Activated CD4-positive, alpha-beta T cell treated with anti-CD3 and anti-CD28 coated beads for 36 hours (primary cell): ENCODE data around the gene PSMB8. TPM values are rescaled to one million over a fixed set of nuclear protein-coding genes. Genes with fewer than 3 reads are reported as not detected.
A peak's percentile ranks its signal among the peaks of the same experiment; 100 is the strongest.
"Not testable (repeated sequence)": the region's sequence is repeated elsewhere in the genome, so short reads cannot be mapped to it uniquely, and the experiment has no call there.

Experiments
- ATAC-seq: fragments of 200-7000 bp; cut with Tn5 transposase; one replicate; pipeline ENCODE4 v1.10.0; 2021; ENCODE audit warnings: mild to moderate bottlenecking, moderate library complexity
- CTCF ChIA-PET: fragments of 350-600 bp; sonication (Branson Sonifier 250); formaldehyde crosslinking; loops from one replicate; lab custom pipeline; 2021; ENCODE audit warnings: antibody characterized with exemption; lab: Charles Lee
- POLR2A ChIA-PET: fragments of 350-600 bp; sonication (Branson Sonifier 250); formaldehyde crosslinking; loops from one replicate; lab custom pipeline; 2021; ENCODE audit warnings: antibody characterized with exemption, inconsistent platforms; lab: Charles Lee
- DNase-seq: peaks from one replicate; pipeline ENCODE4 v3.0.0-alpha.2; 2020
- H3K27ac Mint-ChIP-seq: one replicate; pipeline ENCODE4 v1.8.0; 2021; ENCODE audit warnings: mixed read lengths
- H3K27me3 Mint-ChIP-seq: one replicate; pipeline ENCODE4 v1.8.0; 2021; ENCODE audit warnings: mixed read lengths
- H3K36me3 Mint-ChIP-seq: one replicate; pipeline ENCODE4 v1.8.0; 2021; ENCODE audit warnings: low read depth, mixed read lengths
- H3K4me1 Mint-ChIP-seq: one replicate; pipeline ENCODE4 v1.8.0; 2021; ENCODE audit warnings: mixed read lengths
- H3K4me3 Mint-ChIP-seq: one replicate; pipeline ENCODE4 v1.8.0; 2021; ENCODE audit warnings: mild to moderate bottlenecking, moderate library complexity, mixed read lengths
- H3K9me3 Mint-ChIP-seq: one replicate; pipeline ENCODE4 v1.8.0; 2021; ENCODE audit warnings: low read depth, mixed read lengths
- intact Hi-C, 2 experiments: fragments of 100-400 bp; cut with DNase I in 1 of 2; cut with micrococcal nuclease in 1 of 2; formaldehyde crosslinking; loops; one replicate each; pipeline versions ENCODE4 v1.14.2 to v1.15.1; 2022 to 2024; cut with DNase I, micrococcal nuclease
- total RNA-seq, 2 experiments: library from RNA; stranded (reverse); gene quantifications; one replicate each; pipeline ENCODE4 v1.2.3, GENCODE V29; 2021

PSMB8 gene
- total RNA-seq, result 100 to 1,000 TPM; 238 to 338 TPM

GRCh38 chr6:32843979-32844838 is at the start of gene PSMB8:
Gene PSMB8 (minus strand): TSS chr6:32844047. CDS start chr6:32843996, 51 bp downstream.
- DNase-seq, result peak; percentile 99
- ChIA-PET CTCF (interaction anchor here (0.7 to 10.8 kb wide), 7 partner anchors 12 to 140 kb away, joined by 3 to 240 read pairs (median 9); partner anchors contain the start of genes HLA-DMA, PSMB9 and TAP1), POLR2A (interaction anchor here (1.1 to 3.6 kb wide), 8 partner anchors 10 to 479 kb away, joined by 3 to 69 read pairs (median 4); partner anchors contain the start of genes HSD17B8, PSMB9 and TAP1)
- Mint-ChIP-seq H3K36me3 (peaks cover 95% of the 10 kb centered on the region), H3K9me3 (no peaks in the 10 kb centered on the region), H3K27me3 (no peaks in the 10 kb centered on the region), H3K27ac (peak within 1 kb of the TSS; percentile 97), H3K4me3 (peak within 1 kb of the TSS; percentile 95), H3K4me1 (peaks cover 66% of the 10 kb centered on the region)
- intact Hi-C loops, result loop anchor here (1.0 to 5.0 kb wide), 12 partner anchors 9 to 1177 kb away; partner anchors contain the start of genes AGPAT1 (in 2 of the 2), RNF5 (in 2 of the 2), CSNK2B (in 1 of the 2) and FKBPL (in 1 of the 2)
- peak; percentile 73 for ATAC-seq

GRCh38 chr6:32890831-32891230 is 47.0 kb upstream of the PSMB8 start:
- H3K36me3 Mint-ChIP-seq, result no peaks in the 10 kb centered on the region
- ATAC-seq (no peak), DNase-seq (no peak)
- CTCF ChIA-PET, result interaction anchor here (1.0 kb wide), 1 partner anchor 94 kb away, joined by 4 read pairs; no protein-coding TSS in a partner anchor
- peaks cover 9% of the 10 kb centered on the region for H3K4me1 Mint-ChIP-seq
- POLR2A ChIA-PET, result no interaction called here
- H3K27ac Mint-ChIP-seq, result no peak overlapping the region
- H3K27me3 Mint-ChIP-seq, result no peaks in the 10 kb centered on the region
- no peak overlapping the region for H3K4me3 Mint-ChIP-seq
- intact Hi-C loops, result loop anchor here in 1 of 2 experiments (5.0 kb wide), 1 partner anchor 51 kb away; the partner anchor contains the start of gene HLA-DMB
- no peaks in the 10 kb centered on the region for H3K9me3 Mint-ChIP-seq

- Mint-ChIP-seq H3K4me1 (peaks cover 3% of the 10 kb centered on the region), H3K27ac (no peak overlapping the region), H3K27me3 (no peaks in the 10 kb centered on the region), H3K9me3 (no peaks in the 10 kb centered on the region), H3K36me3 (no peaks in the 10 kb centered on the region), H3K4me3 (no peak overlapping the region)
- ChIA-PET POLR2A (no interaction called here), CTCF (interaction anchor here (0.7 to 1.0 kb wide), 3 partner anchors 12 to 95 kb away, joined by 3 to 4 read pairs (median 4); no protein-coding TSS in a partner anchor)
- ATAC-seq (no peak), DNase-seq (no peak)
- intact Hi-C loops, result no loop called here
These were observed 45.7 kb upstream of the PSMB8 start for GRCh38 chr6:32889533-32889932.

DNA sequence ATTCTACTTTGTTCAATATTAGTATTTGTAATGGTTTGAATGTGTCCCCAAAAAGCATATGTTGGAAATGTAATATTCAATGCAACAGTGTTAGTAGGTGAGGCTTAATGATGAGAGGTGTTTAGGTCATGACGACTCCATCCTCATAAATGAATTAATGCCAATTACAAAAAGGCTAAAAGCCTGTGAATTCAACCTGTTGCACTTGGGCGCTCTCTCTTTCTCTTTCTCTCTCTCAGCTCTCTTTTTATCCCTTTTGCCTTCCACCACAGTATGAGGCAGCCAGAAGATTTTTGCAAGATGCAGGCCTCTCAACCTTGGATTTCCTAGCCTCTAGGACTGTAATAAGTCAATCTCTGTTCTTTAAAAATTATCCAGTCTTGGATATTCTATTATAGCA is 44.7 kb upstream of the PSMB8 start:
- ChIA-PET POLR2A (no interaction called here), CTCF (interaction anchor here (7.1 kb wide), 1 partner anchor 97 kb away, joined by 115 read pairs; no protein-coding TSS in a partner anchor)
- Mint-ChIP-seq H3K4me3 (no peak overlapping the region), H3K36me3 (no peaks in the 10 kb centered on the region), H3K9me3 (no peaks in the 10 kb centered on the region), H3K4me1 (peaks cover 3% of the 10 kb centered on the region), H3K27ac (no peak overlapping the region), H3K27me3 (no peaks in the 10 kb centered on the region)
- DNase-seq (no peak), ATAC-seq (no peak)
- intact Hi-C loops, result no loop called here

GRCh38 chr6:32887616-32888015 is 43.8 kb upstream of the PSMB8 start:
- POLR2A ChIA-PET, result no interaction called here
- Mint-ChIP-seq H3K27ac (no peak overlapping the region), H3K4me1 (peaks cover 7% of the 10 kb centered on the region), H3K9me3 (no peaks in the 10 kb centered on the region), H3K36me3 (no peaks in the 10 kb centered on the region), H3K4me3 (no peak overlapping the region), H3K27me3 (no peaks in the 10 kb centered on the region)
- intact Hi-C loops, result no loop called here
- DNase-seq, result no peak
- no peak for ATAC-seq
- CTCF ChIA-PET, result interaction anchor here (2.4 to 7.1 kb wide), 2 partner anchors 49 to 98 kb away, joined by 13 to 115 read pairs; partner anchors contain the start of gene TAP2

- ChIA-PET POLR2A (no interaction called here), CTCF (interaction anchor here (0.7 to 7.1 kb wide), 15 partner anchors 9 to 193 kb away, joined by 3 to 115 read pairs (median 5); partner anchors contain the start of genes HLA-DMA, HLA-DMB and TAP2)
- no peaks in the 10 kb centered on the region for H3K9me3 Mint-ChIP-seq
- H3K27me3 Mint-ChIP-seq, result no peaks in the 10 kb centered on the region
- ATAC-seq (no peak), DNase-seq (no peak)
- no peak overlapping the region for H3K27ac Mint-ChIP-seq
- no peaks in the 10 kb centered on the region for H3K36me3 Mint-ChIP-seq
- peaks cover 10% of the 10 kb centered on the region for H3K4me1 Mint-ChIP-seq
- intact Hi-C loops, result no loop called here
- no peak overlapping the region for H3K4me3 Mint-ChIP-seq
These were observed 43.0 kb upstream of the PSMB8 start for GRCh38 chr6:32886681-32887383.

GRCh38 chr6:32885698-32886286 is 41.9 kb upstream of the PSMB8 start:
- POLR2A ChIA-PET, result no interaction called here
- intact Hi-C loops, result loop anchor here (1.0 to 2.0 kb wide), 4 partner anchors 67 to 99 kb away; partner anchors contain the start of gene HLA-DMA (in 2 of the 2)
- H3K4me1 Mint-ChIP-seq, result peaks cover 10% of the 10 kb centered on the region

GRCh38 chr6:32883789-32884188 is 39.9 kb upstream of the PSMB8 start:
- Mint-ChIP-seq H3K9me3 (no peaks in the 10 kb centered on the region), H3K36me3 (peaks cover 6% of the 10 kb centered on the region), H3K27me3 (peaks cover 3% of the 10 kb centered on the region), H3K27ac (no peak overlapping the region), H3K4me3 (no peak overlapping the region), H3K4me1 (peaks cover 10% of the 10 kb centered on the region)
- ChIA-PET POLR2A (interaction anchor here (0.6 kb wide), 1 partner anchor 47 kb away, joined by 3 read pairs; no protein-coding TSS in a partner anchor), CTCF (interaction anchor here (0.8 to 7.1 kb wide), 4 partner anchors 12 to 102 kb away, joined by 3 to 115 read pairs (median 6); no protein-coding TSS in a partner anchor)
- no peak for DNase-seq
- ATAC-seq, result no peak
- intact Hi-C loops, result loop anchor here in 1 of 2 experiments (2.0 kb wide), 1 partner anchor 69 kb away; the partner anchor contains the start of gene HLA-DMA

More at GRCh38 chr6:32885698-32886286, 41.9 kb upstream of the PSMB8 start:
- Mint-ChIP-seq H3K27ac (no peak overlapping the region), H3K9me3 (no peaks in the 10 kb centered on the region), H3K36me3 (no peaks in the 10 kb centered on the region), H3K27me3 (no peaks in the 10 kb centered on the region), H3K4me3 (no peak overlapping the region)
- ATAC-seq (peak; percentile 55), DNase-seq (no peak)
- CTCF ChIA-PET, result interaction anchor here (0.5 to 7.1 kb wide), 27 partner anchors 8 to 1004 kb away, joined by 3 to 115 read pairs (median 5); partner anchors contain the start of genes HLA-DMA, HLA-DMB and TAP2

- no peak overlapping the region for H3K27ac Mint-ChIP-seq
- ChIA-PET CTCF (interaction anchor here (0.6 to 7.1 kb wide), 8 partner anchors 10 to 103 kb away, joined by 3 to 115 read pairs (median 4); no protein-coding TSS in a partner anchor), POLR2A (interaction anchor here (0.6 to 1.0 kb wide), 2 partner anchors 48 to 89 kb away, joined by 3 read pairs; no protein-coding TSS in a partner anchor)
- peaks cover 6% of the 10 kb centered on the region for H3K36me3 Mint-ChIP-seq
- peak; percentile 76 for ATAC-seq
- no peak for DNase-seq
- H3K4me3 Mint-ChIP-seq, result no peak overlapping the region
- peaks cover 10% of the 10 kb centered on the region for H3K4me1 Mint-ChIP-seq
- intact Hi-C loops, result no loop called here
- H3K9me3 Mint-ChIP-seq, result no peaks in the 10 kb centered on the region
- H3K27me3 Mint-ChIP-seq, result peaks cover 3% of the 10 kb centered on the region
These were observed 39.0 kb upstream of the PSMB8 start for GRCh38 chr6:32882879-32883250.

DNA sequence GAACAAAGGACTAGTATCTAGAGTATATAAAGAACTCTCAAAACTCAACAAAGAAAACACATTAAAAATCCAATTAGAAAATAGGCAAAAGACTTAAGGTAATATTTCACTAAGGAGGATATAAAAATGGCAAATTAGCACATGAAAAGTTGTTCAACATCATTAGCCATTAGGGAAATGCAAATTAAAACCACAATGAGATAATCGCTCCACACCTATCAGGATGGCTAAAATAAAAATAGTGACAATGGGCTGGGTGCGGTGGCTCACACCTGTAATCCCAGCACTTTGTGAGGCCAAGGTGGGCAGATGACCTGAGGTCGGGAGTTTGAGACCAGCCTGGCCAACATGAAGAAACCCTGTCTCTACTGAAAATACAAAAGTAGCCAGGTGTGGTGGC is 37.1 kb upstream of the PSMB8 start:
- peaks cover 15% of the 10 kb centered on the region for H3K4me1 Mint-ChIP-seq
- H3K36me3 Mint-ChIP-seq, H3K9me3 Mint-ChIP-seq, intact Hi-C loops, DNase-seq, H3K27me3 Mint-ChIP-seq, POLR2A ChIA-PET, H3K4me3 Mint-ChIP-seq, ATAC-seq, H3K27ac Mint-ChIP-seq: not testable (repeated sequence)
- CTCF ChIA-PET, result interaction anchor here (0.6 to 2.3 kb wide), 7 partner anchors 9 to 104 kb away, joined by 3 to 10 read pairs (median 5); partner anchors contain the start of gene TAP2
